Hepatocyte (in vitro differentiated cells): ENCODE results near the gene NAV1. TPM values are rescaled to one million over a fixed set of nuclear protein-coding genes. Genes with fewer than 3 reads are reported as not detected.

Experiments used
- DNase-seq: peaks from one replicate; pipeline ENCODE4 v3.0.0-alpha.2; 2016; ENCODE audit warnings: low spot score
- H2AFZ ChIP-seq: fragments of 200-600 bp; sonication (generic); 2 replicates; pipeline ENCODE4 v1.6.0; 2016; ENCODE audit warnings: antibody characterized with exemption, mild to moderate bottlenecking
- H3K27ac ChIP-seq: fragments of 200-600 bp; sonication (generic); 2 replicates; pipeline ENCODE4 v1.5.1; 2016; ENCODE audit warnings: mild to moderate bottlenecking
- H3K27me3 ChIP-seq: fragments of 200-600 bp; sonication (generic); 2 replicates; pipeline ENCODE4 v1.6.1; 2016
- H3K36me3 ChIP-seq: fragments of 200-600 bp; sonication (generic); replicated peaks from 2 replicates; pipeline ENCODE4 v1.5.1; 2016; ENCODE audit warnings: low read depth; ENCODE audit not compliant: insufficient read depth
- H3K4me1 ChIP-seq: fragments of 200-600 bp; sonication (generic); 2 replicates; pipeline ENCODE4 v1.5.1; 2016; ENCODE audit warnings: mild to moderate bottlenecking, moderate library complexity; ENCODE audit not compliant: insufficient read depth
- H3K4me2 ChIP-seq: fragments of 200-600 bp; sonication (generic); 2 replicates; pipeline ENCODE4 v1.6.0; 2016
- H3K4me3 ChIP-seq: fragments of 200-600 bp; sonication (generic); 2 replicates; pipeline ENCODE4 v1.5.1; 2016; ENCODE audit warnings: mild to moderate bottlenecking
- H3K79me2 ChIP-seq: fragments of 200-600 bp; sonication (generic); 2 replicates; pipeline ENCODE4 v1.6.0; 2017; ENCODE audit warnings: mild to moderate bottlenecking
- H3K9me2 ChIP-seq: fragments of 200-600 bp; sonication (generic); replicated peaks from 2 replicates; pipeline ENCODE4 v1.6.0; 2017; ENCODE audit warnings: mild to moderate bottlenecking; ENCODE audit not compliant: insufficient read depth
- H3K9me3 ChIP-seq: fragments of 200-600 bp; sonication (generic); 2 replicates; pipeline ENCODE4 v1.5.1; 2016; ENCODE audit warnings: low read depth, mild to moderate bottlenecking
- H4K20me1 ChIP-seq: fragments of 200-600 bp; sonication (generic); 2 replicates; pipeline ENCODE4 v1.6.0; 2016; ENCODE audit warnings: mild to moderate bottlenecking; ENCODE audit not compliant: insufficient read depth, poor library complexity, severe bottlenecking
- CTCF ChIP-seq: fragments of 200-600 bp; sonication (generic); IDR thresholded peaks from 2 replicates; pipeline ENCODE4 v1.5.1; 2016; ENCODE audit warnings: antibody characterized with exemption, mild to moderate bottlenecking; ENCODE audit not compliant: poor library complexity
- EZH2 ChIP-seq: fragments of 200-600 bp; sonication (generic); IDR thresholded peaks from 2 replicates; pipeline ENCODE4 v1.6.1; 2016; ENCODE audit warnings: antibody characterized with exemption, mild to moderate bottlenecking, borderline replicate concordance
- EZH2phosphoT487 ChIP-seq: fragments of 200-600 bp; sonication (generic); IDR thresholded peaks from one replicate; pipeline ENCODE4 v1.6.1; 2018; ENCODE audit warnings: antibody characterized with exemption, mild to moderate bottlenecking, low read depth, moderate library complexity; ENCODE audit not compliant: unreplicated experiment, severe bottlenecking
- WGBS: methylation state at CpG from one replicate; pipeline ENCODE4 v1.1.6; 2016; ENCODE audit warnings: low lambda C conversion rate; ENCODE audit errors: missing lambda C conversion rate; 5-methylcytosine and 5-hydroxymethylcytosine counted together
- polyA plus RNA-seq: library from polyadenylated mRNA; unstranded; fragments of >200 nt; fragmentation: Nextera tagmentation; extraction: Ambion mirVana; gene quantifications from 2 replicates; pipeline ENCODE4 v1.2.1, GENCODE V29; 2016
- total RNA-seq: library from RNA; depleted of rRNA; stranded (reverse); fragments of >200 nt; gene quantifications from 2 replicates; pipeline ENCODE4 v1.2.3, GENCODE V29; 2014

NAV1 gene
- total and polyA plus RNA-seq, 2 experiments from 2014 or later, result 15.2 to 18.3 TPM

GRCh38 chr1:201551877-201552731 is 13.2 kb downstream of the NAV1 start:
- no peaks in the 10 kb centered on the region for H3K4me1 ChIP-seq
- H4K20me1 ChIP-seq, result no peaks in the 10 kb centered on the region
- H3K9me2 ChIP-seq, result no peaks in the 10 kb centered on the region
- WGBS, result 88% methylated on average over 12 of the region's 12 CpGs
- H2AFZ ChIP-seq, result no peak overlapping the region
- no peaks in the 10 kb centered on the region for H3K36me3 ChIP-seq
- no peak overlapping the region for H3K27ac ChIP-seq
- peaks cover 5% of the 10 kb centered on the region for H3K79me2 ChIP-seq
- no peak for TF ChIP-seq EZH2
- no peak for TF ChIP-seq EZH2phosphoT487
- TF ChIP-seq CTCF, result no peak
- H3K4me3 ChIP-seq, result no peak overlapping the region
- DNase-seq, result no peak
- no peaks in the 10 kb centered on the region for H3K27me3 ChIP-seq
- H3K9me3 ChIP-seq, result no peaks in the 10 kb centered on the region
- no peak overlapping the region for H3K4me2 ChIP-seq

- Histone ChIP-seq H3K4me1 (no peaks in the 10 kb centered on the region), H2AFZ (no peak overlapping the region), H3K27me3 (no peaks in the 10 kb centered on the region), H3K36me3 (no peaks in the 10 kb centered on the region), H3K9me2 (no peaks in the 10 kb centered on the region), H3K4me3 (no peak overlapping the region), H3K4me2 (no peak overlapping the region), H3K9me3 (no peaks in the 10 kb centered on the region), H3K27ac (no peak overlapping the region), H3K79me2 (peaks cover 5% of the 10 kb centered on the region), H4K20me1 (no peaks in the 10 kb centered on the region)
- 64% methylated on average over 5 of the region's 5 CpGs for WGBS
- TF ChIP-seq EZH2phosphoT487 (no peak), CTCF (no peak), EZH2 (no peak)
- DNase-seq, result no peak
Measured at GRCh38 chr1:201552941-201553351, 14.0 kb downstream of the NAV1 start.

- Histone ChIP-seq H4K20me1 (no peaks in the 10 kb centered on the region), H3K27me3 (no peaks in the 10 kb centered on the region), H2AFZ (no peak overlapping the region), H3K36me3 (no peaks in the 10 kb centered on the region), H3K9me2 (no peaks in the 10 kb centered on the region), H3K4me2 (no peak overlapping the region), H3K4me1 (no peaks in the 10 kb centered on the region), H3K9me3 (no peaks in the 10 kb centered on the region), H3K79me2 (no peaks in the 10 kb centered on the region), H3K4me3 (no peak overlapping the region), H3K27ac (no peak overlapping the region)
- no peak for TF ChIP-seq CTCF
- no peak for TF ChIP-seq EZH2
- no peak for TF ChIP-seq EZH2phosphoT487
- WGBS, result 75% methylated on average over 8 of the region's 8 CpGs
- no peak for DNase-seq
Measured at GRCh38 chr1:201553496-201554189, 14.7 kb downstream of the NAV1 start.
